ENCODE results near the gene MCC.

DNA sequence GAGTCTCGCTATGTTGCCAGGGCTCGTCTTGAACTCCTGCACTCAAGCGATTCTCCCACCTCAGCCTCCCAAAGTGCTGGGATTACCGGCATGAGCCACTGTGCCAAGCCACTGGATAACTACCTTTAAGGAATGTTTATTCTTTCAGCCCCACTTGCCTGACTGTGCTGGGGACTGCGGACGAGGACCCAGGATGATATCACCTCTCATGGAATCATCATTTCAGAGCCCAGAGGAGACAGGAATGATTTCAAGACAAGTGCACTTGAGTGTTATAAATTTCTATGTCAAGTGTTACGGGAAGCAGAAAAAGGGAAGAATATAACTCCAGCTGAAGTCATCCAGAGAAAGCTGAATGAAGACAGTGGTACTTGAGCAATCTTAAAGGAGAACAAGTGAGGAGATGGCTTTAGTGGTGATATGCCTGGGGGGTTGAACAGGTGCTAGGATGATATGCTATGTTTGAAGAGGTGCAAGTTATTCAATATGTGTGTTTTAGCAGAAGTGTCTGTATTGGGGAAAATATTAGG is 402.3 kb downstream of the MCC start:
- TF ChIP-seq, protein P1, sequence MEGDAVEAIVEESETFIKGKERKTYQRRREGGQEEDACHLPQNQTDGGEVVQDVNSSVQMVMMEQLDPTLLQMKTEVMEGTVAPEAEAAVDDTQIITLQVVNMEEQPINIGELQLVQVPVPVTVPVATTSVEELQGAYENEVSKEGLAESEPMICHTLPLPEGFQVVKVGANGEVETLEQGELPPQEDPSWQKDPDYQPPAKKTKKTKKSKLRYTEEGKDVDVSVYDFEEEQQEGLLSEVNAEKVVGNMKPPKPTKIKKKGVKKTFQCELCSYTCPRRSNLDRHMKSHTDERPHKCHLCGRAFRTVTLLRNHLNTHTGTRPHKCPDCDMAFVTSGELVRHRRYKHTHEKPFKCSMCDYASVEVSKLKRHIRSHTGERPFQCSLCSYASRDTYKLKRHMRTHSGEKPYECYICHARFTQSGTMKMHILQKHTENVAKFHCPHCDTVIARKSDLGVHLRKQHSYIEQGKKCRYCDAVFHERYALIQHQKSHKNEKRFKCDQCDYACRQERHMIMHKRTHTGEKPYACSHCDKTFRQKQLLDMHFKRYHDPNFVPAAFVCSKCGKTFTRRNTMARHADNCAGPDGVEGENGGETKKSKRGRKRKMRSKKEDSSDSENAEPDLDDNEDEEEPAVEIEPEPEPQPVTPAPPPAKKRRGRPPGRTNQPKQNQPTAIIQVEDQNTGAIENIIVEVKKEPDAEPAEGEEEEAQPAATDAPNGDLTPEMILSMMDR (IDR thresholded peaks at IDR 0.05) = no peak
- no peak for TF ChIP-seq POLR2A (IDR thresholded peaks at IDR 0.05)
